HL-60 (cell line): ENCODE results near the gene HMGN2.
"Not testable (repeated sequence)": the region's sequence is repeated elsewhere in the genome, so short reads cannot be mapped to it uniquely, and the experiment has no call there.

Experiments used
- DNase-seq, 2 experiments: peaks; one replicate each; pipeline ENCODE4 v3.0.0-alpha.2; 2010 to 2020; ENCODE audit warnings: low read depth in 1 of 2, low spot score in 1 of 2
- H3K27ac ChIP-seq: fragments of 250-450 bp; sonication (Bioruptor Pico); replicated peaks from 2 replicates; pipeline ENCODE4 v1.5.1; 2020; ENCODE audit warnings: mild to moderate bottlenecking, moderate library complexity
- H3K27me3 ChIP-seq: fragments of 250-450 bp; sonication (Bioruptor Pico); 2 replicates; pipeline ENCODE4 v1.5.1; 2021; ENCODE audit warnings: mild to moderate bottlenecking, moderate library complexity; ENCODE audit not compliant: insufficient read depth, poor library complexity, severe bottlenecking
- H3K4me3 ChIP-seq: replicated peaks from 2 replicates; pipeline ENCODE4 v1.5.1; 2011; ENCODE audit warnings: mild to moderate bottlenecking, control low read depth, low read length; ENCODE audit not compliant: insufficient read depth
- CTCF ChIP-seq: IDR thresholded peaks from one replicate; pipeline ENCODE4 v1.5.1; 2011; ENCODE audit warnings: low read length, control low read depth, inconsistent platforms; ENCODE audit not compliant: insufficient read depth
- GABPA ChIP-seq: IDR thresholded peaks from 2 replicates; pipeline ENCODE4 v1.6.1; 2012; ENCODE audit warnings: low read depth
- POLR2AphosphoS5 ChIP-seq: IDR thresholded peaks from 2 replicates; pipeline ENCODE4 v1.6.1; 2012; ENCODE audit warnings: low read depth
- REST ChIP-seq: IDR thresholded peaks from 2 replicates; pipeline ENCODE4 v1.6.1; 2012; ENCODE audit warnings: low read depth; ENCODE audit not compliant: insufficient replicate concordance
- SPI1 ChIP-seq: IDR thresholded peaks from 2 replicates; pipeline ENCODE4 v1.6.1; 2012; ENCODE audit warnings: low read depth, mild to moderate bottlenecking, borderline replicate concordance

The HMGN2 gene

GRCh38 chr1:26500488-26501175, 28.4 kb downstream of the HMGN2 start:
- peak; percentile 14; the same call in 1 of the 2 replicates for TF ChIP-seq SPI1
- TF ChIP-seq CTCF, result no peak
- TF ChIP-seq GABPA, result no peak
- peak; percentile 80 for TF ChIP-seq POLR2AphosphoS5
- peak; percentile 21 for TF ChIP-seq REST
- Histone ChIP-seq H3K4me3 (peak overlapping the region; percentile 75), H3K27me3 (no peaks in the 10 kb centered on the region), H3K27ac (peak overlapping the region; percentile 96)
- DNase-seq, result peak; percentile 87 to 89

GRCh38 chr1:26510711-26511110, 38.5 kb downstream of the HMGN2 start:
- DNase-seq, H3K27ac ChIP-seq, H3K4me3 ChIP-seq, H3K27me3 ChIP-seq: not testable (repeated sequence)

- H3K4me3 ChIP-seq, DNase-seq, H3K27ac ChIP-seq, H3K27me3 ChIP-seq: not testable (repeated sequence)
These were observed 43.6 kb downstream of the HMGN2 start for GRCh38 chr1:26515836-26516235.

GRCh38 chr1:26516987-26517765, 44.9 kb downstream of the HMGN2 start:
- no peak overlapping the region for H3K4me3 ChIP-seq
- no peak for DNase-seq
- TF ChIP-seq SPI1 (no peak), REST (no peak), CTCF (no peak), GABPA (no peak), POLR2AphosphoS5 (no peak)
- no peaks in the 10 kb centered on the region for H3K27me3 ChIP-seq
- H3K27ac ChIP-seq, result no peak overlapping the region

GRCh38 chr1:26517766-26518049, 45.5 kb downstream of the HMGN2 start:
- H3K27me3 ChIP-seq, result no peaks in the 10 kb centered on the region
- H3K4me3 ChIP-seq, result no peak overlapping the region
- no peak overlapping the region for H3K27ac ChIP-seq
- DNase-seq, result no peak
- TF ChIP-seq SPI1, result no peak
- TF ChIP-seq CTCF, result no peak
- no peak for TF ChIP-seq GABPA
- TF ChIP-seq REST, result no peak
- no peak for TF ChIP-seq POLR2AphosphoS5
